Measurements from ENCODE around the gene CDK5. TPM values are rescaled to one million over a fixed set of nuclear protein-coding genes. Genes with fewer than 3 reads are reported as not detected.

CDK5 gene
- total RNA-seq (2013; cell fraction: nucleolus; rRNA removed), result 7.9 and 9.3 TPM in 2 replicates
- 25.9 and 30.3 TPM in 2 replicates for total RNA-seq (2014; rRNA removed)
- total RNA-seq (2014; rRNA removed; fragmentation: Illumina TruSeq; extraction: Trizol), result 18.2 and 19.4 TPM in 2 replicates
- total RNA-seq (2021), result 19.1 and 19.7 TPM in 2 replicates
- polyA plus RNA-seq (2011; ENCODE audit: low read depth), result 6.6 TPM
- polyA plus RNA-seq (2011; rRNA removed), result 20.2 and 24.5 TPM in 2 replicates
- 39.7 and 49.3 TPM in 2 replicates for polyA plus RNA-seq (2011; cell fraction: cytosol; rRNA removed)
- polyA plus RNA-seq (2011; cell fraction: nucleus; rRNA removed), result 31.1 TPM in 2 replicates
- polyA plus RNA-seq (2012), result 11.1 and 12.6 TPM in 2 replicates
- polyA plus RNA-seq (2014; fragmentation: Illumina TruSeq; extraction: Trizol), result 13.9 and 19.4 TPM in 2 replicates
- polyA plus RNA-seq (2014; fragmentation: Nextera tagmentation; extraction: Ambion mirVana), result 1 to 10 TPM; 1.5 to 8.1 TPM
- 23.5 and 27.6 TPM in 2 replicates for polyA plus RNA-seq (2014; rRNA removed)
- polyA plus RNA-seq (2016; fragmentation: Nextera tagmentation; extraction: Ambion mirVana), result 10 to 100 TPM; 33.1 to 33.4 TPM
- 24.7 and 28.3 TPM in 2 replicates for polyA minus RNA-seq (2011; rRNA and poly(A)+ RNA removed)
- polyA minus RNA-seq (2011; cell fraction: cytosol; rRNA and poly(A)+ RNA removed), result 7.6 and 12.2 TPM in 2 replicates
- 13.7 and 18.2 TPM in 2 replicates for polyA minus RNA-seq (2011; cell fraction: nucleus; rRNA and poly(A)+ RNA removed)
- percentile 47 among the genes with signal in this experiment for Bru-seq, nascent RNA
- BruChase-seq, experiment 1, labeled RNA remaining after a 6-hour chase, result percentile 54 among the genes with signal in this experiment
- percentile 51 among the genes with signal in this experiment for BruChase-seq, experiment 2, labeled RNA remaining after a 2-hour chase
- long read RNA-seq, experiment 1, transcript CDK5-204 (12 exons, 1,758 nt), result major isoform, 15 of 16 reads
- long read RNA-seq, experiment 1, partial matches to known transcripts, result 0 of 16 reads
- long read RNA-seq, experiment 1, other reads (novel, unspliced or antisense), result 1 of 16 reads
- long read RNA-seq, experiment 2, transcript CDK5-204 (12 exons, 1,758 nt), result major isoform, 27 of 33 reads
- long read RNA-seq, experiment 2, partial matches to known transcripts, result 2 of 33 reads
- long read RNA-seq, experiment 2, other reads (novel, unspliced or antisense), result 2 of 33 reads

- POLR2A ChIA-PET, result interaction anchor here (1.3 kb wide), 1 partner anchor 28 kb away, joined by 7 read pairs; the partner anchor contains the start of gene AGAP3
- in situ Hi-C loops (cut with MboI) (no loop called here), intact Hi-C loops (cut with micrococcal nuclease; ENCODE audit: unreplicated experiment) (no loop called here)
- H3K9ac ChIP-seq (ENCODE audit: control insufficient read depth, insufficient read depth, low read length), result peak within 1 kb of the TSS; percentile 86
- peak within 1 kb of the TSS; percentile 98 for H3K4me2 ChIP-seq (ENCODE audit: control insufficient read depth, insufficient read depth)
- peak within 1 kb of the TSS; percentile 94 for H2AFZ ChIP-seq (ENCODE audit: control insufficient read depth, low read depth, low read length)
- H3K4me3 ChIP-seq, result peak within 1 kb of the TSS; percentile 99
- H3K79me2 ChIP-seq (ENCODE audit: control insufficient read depth, insufficient read depth, low read length), result peaks cover 21% of the 10 kb centered on the region
- H4K20me1 ChIP-seq (ENCODE audit: control insufficient read depth, insufficient read depth), result no peaks in the 10 kb centered on the region
- no peaks in the 10 kb centered on the region for H3K9me3 ChIP-seq (replicated peaks; ENCODE audit: control insufficient read depth, insufficient read depth, low read length)
- CTCF ChIA-PET, result interaction anchor here (1.0 kb wide), 1 partner anchor 29 kb away, joined by 3 read pairs; the partner anchor contains the start of gene ABCB8
- H3K27ac ChIP-seq (ENCODE audit: control insufficient read depth, insufficient read depth), result peak within 1 kb of the TSS; percentile 88
- TF ChIP-seq HDAC6 (IDR thresholded peaks at IDR 0.05; ENCODE audit: unreplicated experiment), result no peak
- peak; percentile 30; the same call in 1 of the 2 replicates for TF ChIP-seq NKRF (conservative IDR thresholded peaks at IDR 0.05)
- TF ChIP-seq MEF2A (IDR thresholded peaks at IDR 0.05; ENCODE audit: insufficient read depth, low read depth, low read length), result no peak
- no peak for TF ChIP-seq KLF5 (IDR thresholded peaks at IDR 0.05; ENCODE audit: partially characterized antibody)
- under 1% methylated on average over 30 of the region's 30 CpGs for WGBS (ENCODE audit: insufficient coverage, insufficient replicate concordance, low lambda C conversion rate, missing lambda C conversion rate)
- SMC1A ChIA-PET (ENCODE audit: uncharacterized antibody, unreplicated experiment), result no interaction called here
- no TSS peak for BruUV-seq (replicated peaks)
- H3K36me3 ChIP-seq (ENCODE audit: control insufficient read depth in 2 of 2, insufficient read depth in 2 of 2, low read length in 1 of 2), result no peaks in the 10 kb centered on the region
- DNase-seq (ENCODE audit: low read depth, low spot score) (no peak), FAIRE-seq (no peak), ATAC-seq (peak; percentile 9)
- H3K27me3 ChIP-seq (replicated peaks in 1 of 2; ENCODE audit: control insufficient read depth in 2 of 2, insufficient read depth in 2 of 2, low read length in 1 of 2), result no peaks in the 10 kb centered on the region
- RAD21 ChIA-PET (ENCODE audit: unreplicated experiment), result no interaction called here
- peaks cover 24% of the 10 kb centered on the region for H3K4me1 ChIP-seq (ENCODE audit: control insufficient read depth, insufficient read depth, low read length)
These were observed at the start of gene CDK5 for GRCh38 chr7:151057506-151057988. Gene CDK5 (minus strand): TSS chr7:151057897. CDS start chr7:151057848, 49 bp downstream.
